H9 (cell line): ENCODE results near the gene SEC61A1. TPM values are rescaled to one million over a fixed set of nuclear protein-coding genes. Genes with fewer than 3 reads are reported as not detected.

Experiments used
- DNase-seq: peaks from one replicate; pipeline ENCODE4 v3.0.0-alpha.2; 2017
- H2AFZ ChIP-seq: one replicate; pipeline ENCODE4 v1.6.1; 2013; ENCODE audit warnings: mild to moderate bottlenecking, low read length, control low read depth, moderate library complexity
- H2AK5ac ChIP-seq: 2 replicates; pipeline ENCODE4 v1.6.1; 2013; ENCODE audit warnings: low read length, control low read depth, mixed read lengths; ENCODE audit not compliant: insufficient read length
- H2BK120ac ChIP-seq: one replicate; pipeline ENCODE4 v1.6.1; 2013; ENCODE audit warnings: low read depth, mild to moderate bottlenecking, low read length, control low read depth, inconsistent platforms; ENCODE audit not compliant: poor library complexity, severe bottlenecking
- H2BK12ac ChIP-seq: 2 replicates; pipeline ENCODE4 v1.6.1; 2013; ENCODE audit warnings: low read length, control low read depth, mixed read lengths, low read depth; ENCODE audit not compliant: insufficient read length
- H2BK15ac ChIP-seq: 2 replicates; pipeline ENCODE4 v1.6.1; 2013; ENCODE audit warnings: low read depth, low read length, control low read depth
- H2BK20ac ChIP-seq: one replicate; pipeline ENCODE4 v1.6.1; 2013; ENCODE audit warnings: low read depth, mild to moderate bottlenecking, low read length, control low read depth, inconsistent platforms; ENCODE audit not compliant: poor library complexity, severe bottlenecking
- H2BK5ac ChIP-seq: 2 replicates; pipeline ENCODE4 v1.6.1; 2013; ENCODE audit warnings: low read length, control low read depth, mixed read lengths; ENCODE audit not compliant: insufficient read length
- H3K14ac ChIP-seq: 2 replicates; pipeline ENCODE4 v1.6.1; 2013; ENCODE audit warnings: low read length, control low read depth; ENCODE audit not compliant: insufficient read depth
- H3K18ac ChIP-seq: 2 replicates; pipeline ENCODE4 v1.6.1; 2013; ENCODE audit warnings: low read depth, mild to moderate bottlenecking, mixed read lengths, low read length, control low read depth; ENCODE audit not compliant: insufficient read length
- H3K23ac ChIP-seq: 2 replicates; pipeline ENCODE4 v1.6.1; 2013; ENCODE audit warnings: low read length, control low read depth, mixed read lengths, low read depth; ENCODE audit not compliant: insufficient read length
- H3K23me2 ChIP-seq: 2 replicates; pipeline ENCODE4 v1.6.1; 2013; ENCODE audit warnings: low read depth, mild to moderate bottlenecking, mixed read lengths, low read length, control low read depth; ENCODE audit not compliant: insufficient read length, poor library complexity, severe bottlenecking
- H3K27ac ChIP-seq: 2 replicates; pipeline ENCODE4 v1.5.1; 2013; ENCODE audit warnings: low read length, control low read depth, mixed read lengths, low read depth; ENCODE audit not compliant: insufficient read length
- H3K27me3 ChIP-seq: 2 replicates; pipeline ENCODE4 v1.6.1; 2013; ENCODE audit warnings: low read length, control low read depth, inconsistent platforms; ENCODE audit not compliant: insufficient read depth
- H3K4ac ChIP-seq: 2 replicates; pipeline ENCODE4 v1.6.1; 2013; ENCODE audit warnings: low read depth, mild to moderate bottlenecking, control low read depth, inconsistent platforms, low read length, moderate library complexity
- H3K4me1 ChIP-seq: 2 replicates; pipeline ENCODE4 v1.6.1; 2013; ENCODE audit warnings: low read length, control low read depth, inconsistent platforms; ENCODE audit not compliant: insufficient read depth
- H3K4me2 ChIP-seq: 2 replicates; pipeline ENCODE4 v1.6.1; 2013; ENCODE audit warnings: low read length, control low read depth, mixed read lengths; ENCODE audit not compliant: insufficient read length, insufficient read depth
- H3K56ac ChIP-seq: 2 replicates; pipeline ENCODE4 v1.6.1; 2013; ENCODE audit warnings: low read depth, mild to moderate bottlenecking, mixed read lengths, low read length, control low read depth; ENCODE audit not compliant: insufficient read length
- H3K79me1 ChIP-seq: 2 replicates; pipeline ENCODE4 v1.6.1; 2013; ENCODE audit warnings: low read depth, mild to moderate bottlenecking, moderate library complexity, low read length, control low read depth, inconsistent platforms; ENCODE audit not compliant: insufficient read depth, poor library complexity, severe bottlenecking
- H3K79me2 ChIP-seq: 2 replicates; pipeline ENCODE4 v1.6.1; 2013; ENCODE audit warnings: low read length, control low read depth, inconsistent platforms; ENCODE audit not compliant: insufficient read depth
- H3K9ac ChIP-seq: 2 replicates; pipeline ENCODE4 v1.6.1; 2013; ENCODE audit warnings: low read length, control low read depth, mixed read lengths; ENCODE audit not compliant: insufficient read length; ENCODE audit errors: extremely low read depth
- H3K9me3 ChIP-seq: one replicate; pipeline ENCODE4 v1.6.1; 2013; ENCODE audit warnings: low read depth, low read length, inconsistent platforms; ENCODE audit not compliant: control insufficient read depth
- H3T11ph ChIP-seq: one replicate; pipeline ENCODE4 v1.6.1; 2013; ENCODE audit warnings: mild to moderate bottlenecking, low read length, control low read depth, inconsistent platforms
- H4K20me1 ChIP-seq: one replicate; pipeline ENCODE4 v1.6.1; 2013; ENCODE audit not compliant: control insufficient read depth, insufficient read length, insufficient read depth
- H4K5ac ChIP-seq: 2 replicates; pipeline ENCODE4 v1.6.1; 2013; ENCODE audit warnings: low read depth, mild to moderate bottlenecking, mixed read lengths, low read length, control low read depth; ENCODE audit not compliant: insufficient read length
- H4K8ac ChIP-seq: replicated peaks from 2 replicates; pipeline ENCODE4 v1.6.1; 2013; ENCODE audit warnings: low read length, control low read depth, mixed read lengths, low read depth; ENCODE audit not compliant: insufficient read length
- H4K91ac ChIP-seq: 2 replicates; pipeline ENCODE4 v1.6.1; 2013; ENCODE audit warnings: low read depth, mild to moderate bottlenecking, moderate library complexity, mixed read lengths, low read length, control low read depth; ENCODE audit not compliant: insufficient read length
- H3K27ac Mint-ChIP-seq, 3 experiments: 2 replicates in 2 of 3; 3 replicates in 1 of 3; pipeline ENCODE4 v1.8.0; 2020 to 2021; ENCODE audit warnings: mixed read lengths in 3 of 3, mild to moderate bottlenecking in 1 of 3, moderate library complexity in 1 of 3
- H3K27me3 Mint-ChIP-seq: 2 replicates; pipeline ENCODE4 v1.8.0; 2021; ENCODE audit warnings: low read depth, mild to moderate bottlenecking, moderate library complexity, mixed read lengths
- H3K36me3 Mint-ChIP-seq, 3 experiments: 2 replicates in 2 of 3; 3 replicates in 1 of 3; pipeline ENCODE4 v1.8.0; 2020 to 2021; ENCODE audit warnings: low read depth in 3 of 3, mixed read lengths in 3 of 3; ENCODE audit not compliant: insufficient read depth in 1 of 3
- H3K4me1 Mint-ChIP-seq, 2 experiments: 2 replicates each; pipeline ENCODE4 v1.8.0; 2020; ENCODE audit warnings: mixed read lengths in 2 of 2
- H3K4me3 Mint-ChIP-seq, 2 experiments: 2 replicates in 1 of 2; 3 replicates in 1 of 2; pipeline ENCODE4 v1.8.0; 2020 to 2021; ENCODE audit warnings: mild to moderate bottlenecking in 2 of 2, mixed read lengths in 2 of 2, moderate library complexity in 1 of 2
- H3K9me3 Mint-ChIP-seq, 2 experiments: 2 replicates in 1 of 2; 3 replicates in 1 of 2; pipeline ENCODE4 v1.8.0; 2020; ENCODE audit warnings: mild to moderate bottlenecking in 2 of 2, mixed read lengths in 2 of 2, moderate library complexity in 1 of 2
- WGBS: extraction: QIAGEN DNeasy Blood & Tissue Kit; methylation state at CpG from one replicate; pipeline ENCODE4 v1.1.7; 2013; ENCODE audit warnings: missing lambda C conversion rate, low lambda C conversion rate, mixed read lengths; ENCODE audit not compliant: insufficient read length; ENCODE audit errors: extremely low coverage; 5-methylcytosine and 5-hydroxymethylcytosine counted together
- total RNA-seq: library from RNA; stranded (reverse); gene quantifications from 2 replicates; pipeline ENCODE4 v1.2.1, GENCODE V29; 2021
- TF ChIP-seq, protein P1 (sequence below): fragments of 200-600 bp; sonication (generic); conservative IDR thresholded peaks from 3 replicates; pipeline ENCODE4 v1.8.0; 2021; ENCODE audit warnings: antibody characterized with exemption, mild to moderate bottlenecking

The SEC61A1 gene
- total RNA-seq, 1 experiment from 2014 or later = 146 TPM

DNA sequence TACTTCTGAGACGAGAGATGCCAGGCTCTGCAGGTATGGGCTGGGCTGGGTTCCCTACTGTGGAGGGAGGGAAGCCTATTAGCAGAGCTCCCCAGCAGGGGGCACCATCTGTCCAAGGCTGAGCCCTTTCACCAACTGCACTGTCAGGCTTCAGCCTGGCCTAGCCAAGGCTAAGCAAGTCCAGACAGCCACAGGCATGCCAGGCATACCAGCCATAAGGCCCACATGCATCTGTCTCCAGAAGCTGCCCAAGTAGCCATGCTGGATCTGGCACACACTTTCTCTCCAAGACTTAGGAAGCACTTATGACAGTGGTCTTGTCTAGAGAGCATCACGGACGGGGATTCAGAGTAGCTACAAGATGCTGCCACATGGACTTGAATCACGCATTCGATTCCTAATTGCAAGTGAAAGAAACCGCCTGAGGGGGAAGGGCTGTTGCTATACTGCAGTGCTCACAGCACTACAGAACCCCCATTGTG, 43.0 kb downstream of the SEC61A1 start:
- H2BK120ac ChIP-seq = no peak overlapping the region
- Mint-ChIP-seq H3K36me3 (peaks cover 64 to 90% (median 72%) of the 10 kb centered on the region in 3 experiments), H3K27me3 (no peaks in the 10 kb centered on the region), H3K27ac (peak overlapping the region in 2 of 3 experiments; percentile 78 to 79; a peak in 5 of 7 replicates), H3K9me3 (no peaks in the 10 kb centered on the region), H3K4me3 (0 out of 5 replicates have a peak overlapping the region, but pooled peaks of 1 of the 2 experiments have one; percentile 23), H3K4me1 (peaks cover 48 to 56% of the 10 kb centered on the region in 2 experiments)
- H4K20me1 ChIP-seq = no peaks in the 10 kb centered on the region
- TF ChIP-seq, protein P1, sequence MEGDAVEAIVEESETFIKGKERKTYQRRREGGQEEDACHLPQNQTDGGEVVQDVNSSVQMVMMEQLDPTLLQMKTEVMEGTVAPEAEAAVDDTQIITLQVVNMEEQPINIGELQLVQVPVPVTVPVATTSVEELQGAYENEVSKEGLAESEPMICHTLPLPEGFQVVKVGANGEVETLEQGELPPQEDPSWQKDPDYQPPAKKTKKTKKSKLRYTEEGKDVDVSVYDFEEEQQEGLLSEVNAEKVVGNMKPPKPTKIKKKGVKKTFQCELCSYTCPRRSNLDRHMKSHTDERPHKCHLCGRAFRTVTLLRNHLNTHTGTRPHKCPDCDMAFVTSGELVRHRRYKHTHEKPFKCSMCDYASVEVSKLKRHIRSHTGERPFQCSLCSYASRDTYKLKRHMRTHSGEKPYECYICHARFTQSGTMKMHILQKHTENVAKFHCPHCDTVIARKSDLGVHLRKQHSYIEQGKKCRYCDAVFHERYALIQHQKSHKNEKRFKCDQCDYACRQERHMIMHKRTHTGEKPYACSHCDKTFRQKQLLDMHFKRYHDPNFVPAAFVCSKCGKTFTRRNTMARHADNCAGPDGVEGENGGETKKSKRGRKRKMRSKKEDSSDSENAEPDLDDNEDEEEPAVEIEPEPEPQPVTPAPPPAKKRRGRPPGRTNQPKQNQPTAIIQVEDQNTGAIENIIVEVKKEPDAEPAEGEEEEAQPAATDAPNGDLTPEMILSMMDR = peak; percentile 74
- H3K4me1 ChIP-seq = peaks cover 16% of the 10 kb centered on the region
- no peak overlapping the region for H2BK5ac ChIP-seq
- no peak overlapping the region for H3T11ph ChIP-seq
- H3K9me3 ChIP-seq = no peaks in the 10 kb centered on the region
- peak overlapping the region; percentile 28 for H3K4me2 ChIP-seq
- no peak overlapping the region for H4K91ac ChIP-seq
- H3K23me2 ChIP-seq = no peaks in the 10 kb centered on the region
- H2AK5ac ChIP-seq = no peak overlapping the region
- no peak overlapping the region for H3K27ac ChIP-seq
- no peak overlapping the region for H4K8ac ChIP-seq
- no peak overlapping the region for H3K18ac ChIP-seq
- no peak overlapping the region for H3K14ac ChIP-seq
- H3K4ac ChIP-seq = no peak overlapping the region
- no peak overlapping the region for H2BK15ac ChIP-seq
- H3K27me3 ChIP-seq = no peaks in the 10 kb centered on the region
- WGBS = no CpG with 5 or more reads among the region's 6 CpGs
- no peak overlapping the region for H2AFZ ChIP-seq
- no peak overlapping the region for H3K9ac ChIP-seq
- no peaks in the 10 kb centered on the region; the same call in 1 of the 2 replicates for H3K79me2 ChIP-seq
- peak; percentile 82 for DNase-seq
- no peak overlapping the region for H4K5ac ChIP-seq
- H2BK20ac ChIP-seq = no peak overlapping the region
- H2BK12ac ChIP-seq = no peak overlapping the region
- H3K56ac ChIP-seq = no peak overlapping the region
- H3K23ac ChIP-seq = no peak overlapping the region
- no peaks in the 10 kb centered on the region for H3K79me1 ChIP-seq
